ENCODE results near the gene ARID3A.
"Not testable (repeated sequence)": the region's sequence is repeated elsewhere in the genome, so short reads cannot be mapped to it uniquely, and the experiment has no call there.

DNA sequence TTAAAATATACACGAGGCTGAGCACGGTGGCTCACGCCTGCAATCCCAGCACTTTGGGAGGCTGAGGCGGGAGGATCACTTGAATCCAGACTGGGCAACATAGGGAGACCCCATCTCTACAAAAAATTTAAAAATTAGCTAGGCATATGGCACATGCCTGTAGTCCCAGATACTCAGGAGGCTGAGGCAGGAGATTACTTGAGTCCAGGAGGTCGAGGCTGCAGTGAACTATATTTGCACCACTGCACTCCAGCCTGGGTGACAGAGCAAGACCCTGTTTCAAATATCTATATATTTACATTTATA is 98.0 kb downstream of the ARID3A start:
- TF ChIP-seq, protein P1, sequence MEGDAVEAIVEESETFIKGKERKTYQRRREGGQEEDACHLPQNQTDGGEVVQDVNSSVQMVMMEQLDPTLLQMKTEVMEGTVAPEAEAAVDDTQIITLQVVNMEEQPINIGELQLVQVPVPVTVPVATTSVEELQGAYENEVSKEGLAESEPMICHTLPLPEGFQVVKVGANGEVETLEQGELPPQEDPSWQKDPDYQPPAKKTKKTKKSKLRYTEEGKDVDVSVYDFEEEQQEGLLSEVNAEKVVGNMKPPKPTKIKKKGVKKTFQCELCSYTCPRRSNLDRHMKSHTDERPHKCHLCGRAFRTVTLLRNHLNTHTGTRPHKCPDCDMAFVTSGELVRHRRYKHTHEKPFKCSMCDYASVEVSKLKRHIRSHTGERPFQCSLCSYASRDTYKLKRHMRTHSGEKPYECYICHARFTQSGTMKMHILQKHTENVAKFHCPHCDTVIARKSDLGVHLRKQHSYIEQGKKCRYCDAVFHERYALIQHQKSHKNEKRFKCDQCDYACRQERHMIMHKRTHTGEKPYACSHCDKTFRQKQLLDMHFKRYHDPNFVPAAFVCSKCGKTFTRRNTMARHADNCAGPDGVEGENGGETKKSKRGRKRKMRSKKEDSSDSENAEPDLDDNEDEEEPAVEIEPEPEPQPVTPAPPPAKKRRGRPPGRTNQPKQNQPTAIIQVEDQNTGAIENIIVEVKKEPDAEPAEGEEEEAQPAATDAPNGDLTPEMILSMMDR (IDR thresholded peaks at IDR 0.05): not testable (repeated sequence)
- not testable (repeated sequence) for TF ChIP-seq POLR2A, POLR2AphosphoS5 (IDR thresholded peaks at IDR 0.05)

Measured in sigmoid colon (tissue), 4 donors.